COLO829 (cell line): ENCODE data around the gene DNAH7.
A peak's percentile ranks its signal among the peaks of the same experiment; 100 is the strongest.

Experiments used
- DNase-seq: peaks from one replicate; pipeline ENCODE4 v3.0.0; 2012; ENCODE audit warnings: low spot score

Gene DNAH7

DNA sequence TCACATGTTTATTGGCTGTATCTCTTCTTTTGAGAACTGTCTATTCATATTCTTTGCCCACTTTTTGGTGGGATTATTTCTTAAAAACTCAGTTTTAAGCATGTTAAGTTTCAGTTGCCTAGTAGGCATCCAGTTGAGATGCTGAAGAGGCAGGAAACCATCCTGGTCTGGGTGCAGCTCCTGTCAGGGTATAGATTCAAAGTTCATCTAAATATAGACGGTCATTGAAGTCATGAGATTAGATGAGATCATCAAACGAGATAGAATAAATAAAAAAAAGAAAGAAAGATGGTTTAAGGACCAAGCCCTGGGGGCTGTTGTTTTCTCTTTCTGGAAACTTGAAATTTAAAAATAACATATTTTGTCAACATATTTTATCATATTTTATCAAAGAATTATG lies 9.2 kb upstream of the DNAH7 start:
- no peak for DNase-seq

- no peak for DNase-seq
Measured at GRCh38 chr2:196076778-196077568, 8.3 kb upstream of the DNAH7 start.

DNA sequence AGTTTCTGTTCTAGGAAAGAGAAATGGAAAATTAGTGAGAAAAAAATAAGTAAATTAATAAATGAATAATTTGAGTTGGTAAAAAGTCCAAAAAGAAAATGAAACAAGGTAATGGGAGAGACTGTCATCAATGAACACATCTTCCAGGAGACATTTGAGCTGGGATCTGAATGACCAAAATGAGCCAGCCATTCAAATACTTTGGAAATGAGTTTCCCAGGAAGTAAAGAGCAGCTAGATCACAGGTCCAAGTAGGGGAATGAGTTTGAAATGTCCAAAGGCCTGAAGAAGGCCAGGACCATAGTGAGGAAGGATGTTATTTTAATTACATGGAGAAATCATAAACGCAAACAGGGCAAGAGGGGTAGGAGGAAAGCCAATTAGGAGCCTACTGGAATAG lies 6.6 kb upstream of the DNAH7 start:
- no peak for DNase-seq

DNA sequence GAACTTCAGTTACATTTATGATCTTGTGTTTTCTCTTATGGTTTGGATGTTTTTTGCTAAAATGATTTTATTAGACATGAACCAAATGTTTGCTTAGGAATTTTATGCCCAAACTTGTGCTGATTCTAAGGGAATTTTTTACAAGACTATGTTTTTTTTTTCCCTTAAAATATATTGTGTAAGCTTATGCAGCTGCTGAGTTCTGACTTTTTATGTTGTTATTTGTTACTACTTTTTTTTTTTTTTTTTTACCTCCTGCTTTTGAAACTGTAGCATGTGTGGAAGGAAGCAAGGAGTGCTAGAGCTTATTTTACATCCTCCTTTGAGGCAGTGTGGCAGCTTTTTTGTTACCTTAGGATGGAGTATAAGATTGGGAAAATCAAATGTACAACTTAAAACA lies 6.0 kb upstream of the DNAH7 start:
- no peak for DNase-seq

- DNase-seq: no peak
Measured at GRCh38 chr2:196073521-196073920, 4.9 kb upstream of the DNAH7 start.

DNA sequence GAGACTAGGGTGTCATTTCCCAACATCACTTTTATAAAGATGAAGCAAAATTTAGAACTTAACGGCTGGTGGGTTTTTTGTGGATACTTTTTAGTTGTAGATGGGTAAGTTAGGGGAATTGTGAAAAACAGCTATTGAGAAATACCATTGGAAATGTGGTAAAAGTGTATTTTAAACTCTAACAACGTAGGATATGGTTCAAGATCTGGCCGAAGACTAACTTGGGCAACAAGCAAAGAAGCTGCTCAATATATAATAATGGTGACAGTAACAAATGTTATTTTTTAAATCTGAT lies 1.6 kb downstream of the DNAH7 start:
- DNase-seq: no peak

GRCh38 chr2:196066291-196067087 lies 2.1 kb downstream of the DNAH7 start:
- peak; percentile 60 for DNase-seq

DNA sequence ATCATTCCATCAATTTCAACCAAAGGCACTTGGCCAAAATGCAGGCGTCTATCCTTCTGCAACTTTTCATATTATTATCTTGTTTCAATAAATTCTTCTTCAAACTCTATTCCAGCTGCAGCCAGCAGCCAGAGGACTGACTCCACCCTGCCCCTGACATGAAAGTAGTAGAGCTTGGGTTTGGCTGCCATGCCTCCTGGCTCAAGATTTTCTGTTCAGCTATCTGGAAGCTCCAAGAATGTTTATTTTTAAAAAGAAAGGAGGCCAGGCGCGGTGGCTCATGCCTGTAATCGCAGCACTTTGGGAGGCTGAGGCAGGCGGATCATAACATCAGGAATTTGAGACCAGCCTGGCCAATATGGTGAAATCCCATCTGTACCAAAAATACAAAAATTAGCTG lies 4.9 kb downstream of the DNAH7 start:
- DNase-seq: no peak

DNA sequence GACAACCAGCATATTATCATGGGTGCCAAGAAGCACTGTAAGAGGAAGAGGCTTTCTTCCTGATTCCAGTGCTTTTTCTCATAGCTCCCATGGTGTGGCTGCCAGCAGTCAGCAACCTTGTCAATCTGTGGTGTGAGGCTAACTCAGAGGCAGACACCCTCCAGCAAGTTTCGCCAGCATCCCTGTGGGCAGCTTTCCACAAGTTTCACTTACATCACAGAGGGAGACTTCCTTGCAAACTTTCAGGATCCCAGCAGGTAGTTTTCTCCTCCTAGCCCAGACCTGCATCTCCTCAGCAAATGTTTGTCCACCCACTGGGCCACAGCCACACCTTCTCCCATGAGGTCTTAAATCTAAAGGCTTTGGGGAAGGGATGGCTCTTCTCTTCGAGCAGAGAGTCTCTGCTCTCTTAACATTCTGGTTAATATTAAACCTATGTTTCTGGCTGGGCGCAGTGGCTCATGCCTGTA lies 9.1 kb downstream of the DNAH7 start:
- DNase-seq: no peak

DNA sequence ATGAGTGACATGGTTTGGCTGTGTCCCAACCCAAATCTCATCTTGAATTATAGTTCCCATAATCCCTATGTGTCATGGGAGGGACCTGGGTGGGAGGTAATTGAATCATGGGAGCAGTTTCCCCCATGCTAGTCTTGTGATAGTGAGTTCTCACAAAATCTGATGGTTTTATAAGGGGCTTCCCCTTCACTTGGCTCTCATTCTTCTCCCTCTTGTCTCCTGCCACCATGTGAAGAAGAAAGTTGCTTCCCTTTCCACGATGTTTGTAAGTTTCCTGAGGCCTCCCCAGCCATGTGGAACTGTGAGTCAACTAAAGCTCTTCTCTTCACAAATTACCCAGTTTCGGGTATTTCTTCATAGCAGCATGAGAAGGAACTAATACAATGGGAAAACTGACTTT lies 14.0 kb downstream of the DNAH7 start:
- DNase-seq: no peak

GRCh38 chr2:196046123-196046917 lies 22.3 kb downstream of the DNAH7 start:
- DNase-seq: no peak

DNA sequence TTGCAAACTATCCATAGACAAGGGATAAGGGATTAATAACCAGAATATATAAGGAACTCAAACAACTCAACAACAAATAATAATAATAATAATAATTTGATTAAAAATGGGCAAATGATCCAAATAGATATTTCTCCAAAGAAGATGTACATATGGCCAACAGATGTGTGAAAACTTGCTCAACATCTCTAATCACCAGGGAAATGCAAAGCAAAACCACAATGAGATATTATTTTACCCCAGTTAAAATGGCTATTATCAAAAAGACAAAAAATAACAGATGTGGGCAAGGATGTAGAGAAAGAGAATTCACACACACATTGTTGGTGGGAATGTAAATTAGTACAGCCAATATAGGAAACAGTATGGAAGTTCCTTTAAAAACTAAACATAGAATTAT lies 26.9 kb downstream of the DNAH7 start:
- DNase-seq: no peak

- DNase-seq: no peak
Measured at GRCh38 chr2:196040218-196040617, 28.4 kb downstream of the DNAH7 start.

DNA sequence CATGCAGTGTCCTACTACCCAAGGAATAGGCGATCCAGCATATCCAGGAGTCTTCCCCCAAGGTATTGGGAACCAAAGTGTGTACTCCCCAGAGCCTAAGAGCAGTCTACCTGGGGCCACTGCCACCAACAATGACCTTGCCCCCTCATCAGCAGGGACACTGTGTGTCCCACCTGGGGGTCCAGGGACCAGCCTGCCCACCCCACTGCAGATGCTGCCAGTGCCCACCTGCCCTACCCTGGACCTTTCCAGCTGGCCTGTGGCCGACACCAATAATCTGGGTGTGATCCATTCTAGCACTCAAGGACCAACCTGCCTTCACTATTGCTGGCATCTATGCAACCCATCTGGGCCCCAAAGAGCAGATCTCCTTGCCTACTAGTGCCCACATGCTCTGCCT lies 32.2 kb downstream of the DNAH7 start:
- no peak for DNase-seq

DNA sequence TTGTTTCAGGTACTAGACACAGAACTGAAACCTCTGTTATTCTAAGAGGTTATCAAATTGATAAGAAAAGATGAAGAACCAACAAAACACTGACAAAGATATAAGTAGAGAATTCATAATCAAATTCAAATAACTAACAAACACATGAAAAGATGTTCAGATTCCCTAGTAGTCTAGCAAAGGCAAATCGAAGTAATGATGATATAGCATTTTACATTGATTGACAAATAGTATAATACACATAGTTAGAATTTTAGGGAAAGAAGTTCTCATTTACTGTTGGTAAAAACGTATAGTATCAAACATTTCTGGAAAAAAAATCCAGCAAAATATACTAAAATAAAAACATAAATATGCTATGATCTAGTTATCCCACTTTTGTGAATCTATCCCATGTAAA lies 50.6 kb downstream of the DNAH7 start:
- no peak for DNase-seq

DNA sequence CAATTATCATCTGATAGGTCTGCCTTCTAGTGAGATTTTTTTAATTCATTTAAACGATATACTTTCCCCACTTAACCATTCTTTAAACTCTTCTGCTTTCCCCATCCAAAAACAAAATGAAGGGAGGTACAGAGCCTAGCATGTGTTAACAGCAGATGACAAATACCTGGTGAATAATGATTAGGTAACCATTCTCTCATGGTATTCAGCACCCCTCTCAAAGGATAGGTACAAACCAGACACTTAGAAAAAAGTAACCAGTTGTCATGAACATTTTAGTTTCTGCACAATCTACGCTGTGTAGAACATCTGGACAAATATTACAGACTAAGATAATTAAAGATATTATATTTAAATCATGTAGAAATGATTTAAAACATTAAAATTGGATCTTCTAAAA lies 56.3 kb downstream of the DNAH7 start:
- DNase-seq: no peak

- DNase-seq: no peak
Measured at GRCh38 chr2:196000551-196000950, 68.1 kb downstream of the DNAH7 start.

GRCh38 chr2:195998070-195998469 lies 70.6 kb downstream of the DNAH7 start:
- no peak for DNase-seq

GRCh38 chr2:195995499-195995898 lies 73.1 kb downstream of the DNAH7 start:
- DNase-seq: no peak

DNA sequence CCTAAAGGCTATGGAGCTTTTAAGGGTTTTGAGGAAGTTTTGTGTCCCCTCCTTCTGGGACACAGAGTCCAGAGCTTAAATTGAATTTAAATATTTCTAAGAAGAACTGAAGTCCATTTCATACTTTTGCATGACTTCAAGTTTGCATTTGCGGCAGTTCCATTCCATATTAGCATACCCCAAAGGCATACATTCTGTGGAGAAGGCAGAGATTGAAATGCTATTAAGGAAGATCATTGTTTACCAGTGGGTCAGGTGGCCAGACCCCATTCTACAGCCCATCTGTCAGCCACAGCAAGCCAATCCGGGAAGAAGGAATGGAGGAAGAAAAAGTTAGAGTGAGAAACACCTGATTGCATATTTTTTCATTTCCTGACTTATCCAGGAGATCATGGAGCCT lies 75.0 kb downstream of the DNAH7 start:
- no peak for DNase-seq

DNA sequence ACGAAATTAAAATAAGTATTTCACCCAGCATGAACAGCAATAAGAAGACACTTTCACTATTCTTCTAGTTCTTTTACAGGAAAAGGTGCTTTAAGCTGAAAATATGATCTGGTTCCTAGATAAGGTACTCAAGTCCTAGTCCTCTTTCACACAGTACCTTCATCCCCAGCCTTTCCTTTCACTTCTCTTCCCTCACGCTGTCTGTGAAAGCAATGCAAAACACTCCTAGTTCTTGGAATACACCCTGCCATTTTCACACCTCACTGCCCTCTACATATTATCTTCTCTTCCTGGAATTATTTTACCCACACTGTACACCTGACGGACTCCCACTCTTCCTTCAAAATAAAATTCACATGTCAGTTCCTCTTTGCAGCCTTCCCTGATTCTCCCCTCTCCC lies 82.9 kb downstream of the DNAH7 start:
- DNase-seq: no peak

DNA sequence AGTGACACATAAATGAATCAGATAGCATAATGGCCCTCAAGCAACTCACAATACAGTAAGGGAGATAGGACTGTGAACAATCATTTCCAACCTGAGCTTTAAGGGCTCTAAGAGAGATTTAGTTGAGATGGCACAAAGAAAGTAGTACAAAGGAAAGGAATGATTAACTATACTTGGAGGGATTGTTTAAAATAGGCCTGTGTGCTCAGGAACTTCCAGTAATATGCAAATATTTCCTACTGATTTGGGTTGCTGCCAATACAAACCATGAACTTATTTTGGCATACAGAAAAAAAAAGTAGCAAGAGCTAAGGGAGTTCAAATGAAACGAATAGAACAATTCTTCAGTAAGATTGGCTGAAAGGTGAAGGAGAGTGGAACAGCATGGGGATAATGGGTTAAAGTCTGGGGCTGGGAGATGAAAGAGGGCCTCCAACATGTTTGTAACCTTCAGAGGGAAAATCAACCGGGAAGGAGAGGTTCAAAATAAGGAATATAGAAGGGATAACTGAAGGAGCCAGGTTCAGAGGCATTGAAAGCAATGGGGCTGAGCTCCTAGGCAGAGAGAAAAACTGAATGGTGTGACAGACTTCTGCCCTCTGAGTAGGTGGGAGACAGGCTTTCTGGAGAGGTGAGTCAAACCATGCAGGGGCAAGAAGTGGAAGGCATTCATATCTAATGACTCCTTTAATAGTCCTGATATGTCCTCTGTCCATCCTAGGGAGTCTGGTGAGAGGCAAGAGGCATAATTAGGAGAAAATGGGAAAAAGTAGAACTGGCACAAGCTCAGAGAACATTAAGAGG lies 83.5 kb downstream of the DNAH7 start:
- DNase-seq: no peak
